NCI-H526 treated with DMSO at 0.1 percent for 48 hours (cell line): ENCODE data around the gene ZCCHC17.

Experiments
- DNase-seq: peaks from one replicate; lab custom pipeline; 2025; lab: John Stamatoyannopoulos, UW

The ZCCHC17 gene

DNA sequence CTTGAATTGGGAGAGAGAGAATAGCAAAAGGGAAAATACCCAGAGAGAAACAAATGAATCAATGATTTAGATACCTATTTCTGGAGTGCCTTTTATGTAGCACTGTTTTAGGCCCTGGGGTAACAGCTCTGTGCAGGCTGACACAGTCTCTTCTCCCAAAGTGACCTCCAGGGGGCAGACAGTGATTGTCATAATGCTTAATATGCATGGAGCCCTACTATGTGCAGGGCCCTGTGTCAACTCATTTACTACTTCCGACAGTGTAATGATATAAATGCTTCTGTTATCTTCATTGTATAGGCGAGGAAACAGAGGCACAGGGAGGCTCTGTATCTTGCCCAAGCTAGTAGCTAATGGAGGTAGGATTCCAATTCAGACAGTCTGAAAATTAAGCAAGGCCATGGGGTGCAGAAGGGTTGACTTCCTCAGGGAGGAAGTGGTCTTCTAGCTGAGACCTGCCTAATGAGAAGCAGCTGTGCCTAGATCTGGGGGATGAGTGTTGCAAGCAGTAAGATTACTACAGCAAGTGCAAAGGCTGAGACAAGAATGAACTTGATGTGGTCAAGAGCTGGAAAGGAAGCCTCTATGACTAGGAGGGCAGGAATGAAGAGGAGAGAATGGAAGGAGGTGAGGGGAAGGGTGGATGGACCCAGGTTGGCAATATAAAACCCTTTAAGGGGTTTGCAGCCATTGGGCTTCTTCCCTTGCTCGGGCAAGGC, 100.0 kb downstream of the ZCCHC17 start:
- no peak for DNase-seq

DNA sequence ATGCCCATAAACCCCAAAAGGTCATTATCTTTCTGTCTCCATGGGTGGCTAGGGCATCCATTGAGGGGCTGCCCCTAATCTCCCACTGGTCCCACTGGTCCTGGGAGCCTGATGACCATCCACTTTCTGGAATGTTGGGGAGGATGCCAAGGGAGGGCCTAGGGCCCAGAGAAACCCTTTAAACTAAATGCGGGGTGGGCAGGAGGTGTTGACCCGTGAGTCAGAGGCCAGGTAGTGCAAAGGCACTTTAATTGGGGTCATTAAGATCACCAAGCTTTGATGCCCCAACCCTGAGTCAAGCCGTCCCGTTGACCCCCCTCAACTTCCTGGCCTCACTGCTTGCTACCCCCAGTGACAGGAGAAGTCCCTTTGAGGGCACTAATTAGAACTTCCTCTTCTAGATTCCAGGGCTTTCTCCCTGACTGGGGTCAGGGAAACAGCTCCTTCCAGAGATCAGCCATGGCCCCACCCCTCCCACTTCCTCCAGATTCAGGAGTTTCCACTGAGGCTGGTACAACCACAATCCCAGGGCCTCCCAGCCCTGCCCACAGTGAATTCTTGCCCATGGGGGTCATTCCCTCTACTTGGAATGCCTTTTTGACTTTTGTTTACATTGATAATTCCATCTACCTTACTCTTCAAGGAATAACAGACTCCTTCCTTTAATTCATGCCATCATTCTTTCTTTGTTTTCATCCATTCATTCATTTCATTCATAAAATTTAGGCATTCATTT, 100.7 kb downstream of the ZCCHC17 start:
- no peak for DNase-seq

DNA sequence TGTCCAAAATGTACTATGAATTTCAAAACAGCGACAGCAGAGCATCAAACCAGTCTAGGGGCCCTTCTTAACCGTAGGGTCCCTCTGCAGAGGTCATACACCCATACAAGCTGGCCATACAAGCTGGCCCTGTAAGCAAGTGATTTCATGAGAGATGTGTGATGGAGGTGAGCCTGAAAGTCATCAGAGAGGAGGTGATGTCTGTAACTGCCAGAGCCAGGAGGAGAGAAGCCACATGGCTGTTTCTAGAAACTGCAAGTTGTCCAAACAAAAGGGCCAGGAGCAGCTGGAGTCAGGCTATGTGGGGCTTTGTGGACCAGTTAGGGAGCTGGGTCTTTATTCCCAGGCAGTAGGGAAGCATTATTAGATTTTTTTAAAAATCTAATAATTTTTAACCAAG, 101.4 kb downstream of the ZCCHC17 start:
- no peak for DNase-seq

DNA sequence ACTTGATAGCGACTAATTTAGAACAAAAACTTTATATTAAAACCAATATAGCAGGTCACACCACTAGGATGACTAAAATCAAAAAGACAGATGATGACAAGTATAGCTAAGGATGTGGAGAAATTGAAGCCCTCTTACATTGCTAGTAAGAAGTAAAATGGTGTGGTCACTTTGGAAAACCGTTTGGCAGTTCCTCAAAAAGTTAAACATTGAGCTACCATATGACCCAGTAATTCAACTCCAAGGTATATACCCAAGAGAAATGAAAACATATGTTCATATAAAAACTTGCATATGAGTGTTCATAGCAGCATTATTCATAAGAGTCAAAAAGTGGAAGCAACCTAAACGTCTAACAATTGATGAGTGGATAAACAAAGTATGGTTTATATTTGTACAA, 103.1 kb downstream of the ZCCHC17 start:
- no peak for DNase-seq

DNA sequence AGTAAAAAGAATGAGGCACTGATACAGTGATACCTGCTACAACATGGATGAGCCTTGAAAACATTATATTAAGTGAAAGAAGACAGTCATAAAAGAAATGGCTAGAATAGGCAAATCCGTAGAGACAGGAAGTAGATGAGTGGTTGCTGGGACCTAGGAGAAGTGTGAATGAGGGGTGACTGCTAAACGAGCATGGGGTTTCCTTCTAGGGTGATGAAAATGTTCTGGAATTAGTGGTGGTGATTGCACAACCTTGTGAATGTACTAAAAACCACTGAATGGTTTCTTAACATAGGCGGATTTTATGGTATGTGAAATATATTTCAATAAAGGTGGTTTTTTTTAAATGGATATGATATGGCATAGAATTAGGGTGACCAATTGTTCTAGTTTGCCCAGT, 103.6 kb downstream of the ZCCHC17 start:
- DNase-seq = no peak

DNA sequence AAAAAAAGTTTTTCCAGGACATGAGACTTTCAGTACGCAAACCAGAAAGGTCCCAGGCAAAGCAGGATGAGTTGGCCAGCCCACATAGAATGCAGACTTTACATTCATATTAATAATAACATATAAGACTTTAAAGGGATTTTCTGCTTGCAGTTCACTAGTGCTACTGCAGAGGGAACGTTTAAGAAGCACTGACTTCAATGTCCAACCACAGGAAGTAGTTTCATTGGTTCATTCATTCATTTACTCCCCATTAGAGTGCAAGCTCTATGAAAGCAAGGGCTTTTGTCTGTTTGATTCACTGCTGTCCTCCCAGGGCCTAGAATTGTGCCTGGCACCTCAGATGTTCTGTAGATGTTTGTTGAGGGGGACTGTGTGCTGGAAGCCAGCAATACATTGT, 104.4 kb downstream of the ZCCHC17 start:
- no peak for DNase-seq

DNA sequence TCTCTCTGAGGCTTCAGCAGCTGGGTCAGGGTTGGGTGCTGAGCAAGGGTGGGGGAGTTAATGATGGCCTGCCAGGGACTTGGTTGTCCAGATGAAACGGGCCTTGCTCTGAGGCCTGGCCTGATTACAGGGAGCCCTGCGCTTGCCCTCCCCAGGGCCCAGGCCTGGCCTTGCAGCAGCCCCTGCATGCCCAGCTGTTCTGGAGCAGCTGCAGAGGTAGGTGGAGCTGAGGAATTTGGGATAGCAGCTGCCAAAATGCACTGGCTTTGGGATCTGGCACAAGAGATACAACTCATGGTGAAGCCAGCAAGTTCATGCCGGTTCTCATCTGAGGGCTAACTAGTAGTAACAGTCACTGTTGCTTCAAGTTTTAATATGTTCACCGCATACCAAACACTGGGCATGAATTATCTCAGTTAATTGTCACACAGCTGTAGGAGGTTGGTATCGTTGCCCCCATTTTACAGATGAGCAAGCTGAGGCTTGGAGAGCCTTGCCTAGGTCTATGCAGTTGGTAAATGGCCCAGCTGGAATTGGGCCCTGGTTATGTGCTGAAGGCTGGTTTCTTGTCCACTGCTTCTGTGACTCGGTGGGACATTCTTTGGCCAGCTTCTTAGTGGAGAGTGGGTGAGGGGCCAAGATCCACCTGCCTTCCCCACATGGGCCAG, 108.9 kb downstream of the ZCCHC17 start:
- no peak for DNase-seq

DNA sequence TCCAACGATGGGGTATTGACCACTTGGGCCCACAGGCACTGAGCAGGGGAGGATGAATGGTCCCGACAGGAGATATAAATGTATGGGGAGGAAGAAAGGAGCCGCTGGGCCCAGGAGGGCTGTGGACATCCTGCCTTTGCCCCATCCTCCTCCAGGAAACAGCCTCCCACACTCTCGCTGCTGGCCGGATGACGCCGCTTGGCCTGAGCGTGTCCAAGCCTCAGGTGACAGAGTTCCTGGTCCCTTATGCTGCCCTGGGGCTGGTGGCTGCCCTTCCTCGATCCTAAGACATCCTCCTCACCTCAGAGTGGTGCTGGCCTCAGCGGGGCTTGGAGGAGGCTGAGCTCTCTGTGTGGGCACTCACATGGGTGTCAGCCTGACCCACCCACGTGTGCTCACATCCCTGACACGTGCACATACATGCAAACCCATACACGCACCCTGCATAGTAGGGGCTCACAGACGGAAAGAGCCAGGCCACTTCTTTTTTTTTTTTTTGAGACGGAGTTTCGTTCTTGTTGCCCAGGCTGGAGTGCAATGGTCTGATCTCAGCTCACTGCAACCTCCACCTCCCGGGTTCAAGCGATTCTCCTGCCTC, 110.3 kb downstream of the ZCCHC17 start:
- DNase-seq = no peak

DNA sequence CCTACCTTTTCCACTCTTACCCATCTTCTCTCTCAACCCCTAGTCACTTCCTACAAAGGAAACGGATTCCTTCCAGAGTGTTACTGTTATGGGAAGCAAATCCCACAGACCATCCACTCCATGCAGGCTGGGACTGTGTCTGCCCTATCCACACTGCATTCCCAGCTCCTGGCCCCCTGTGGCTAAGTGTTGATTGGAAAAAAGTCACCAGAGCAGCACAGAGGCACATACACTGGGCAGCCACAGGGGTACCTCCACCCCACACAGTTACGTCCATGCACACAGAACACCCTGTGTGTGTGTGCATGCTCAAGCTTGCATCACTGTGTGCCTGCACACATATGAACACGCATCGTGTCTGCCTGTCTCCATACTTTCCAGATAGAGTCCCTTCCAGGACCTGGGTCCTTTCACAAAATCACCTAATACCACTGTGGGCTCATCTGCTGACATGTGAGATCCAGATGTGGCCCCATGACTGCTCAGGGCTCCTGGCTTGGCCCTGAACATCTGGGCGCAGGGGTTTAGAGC, 112.0 kb downstream of the ZCCHC17 start:
- no peak for DNase-seq

DNA sequence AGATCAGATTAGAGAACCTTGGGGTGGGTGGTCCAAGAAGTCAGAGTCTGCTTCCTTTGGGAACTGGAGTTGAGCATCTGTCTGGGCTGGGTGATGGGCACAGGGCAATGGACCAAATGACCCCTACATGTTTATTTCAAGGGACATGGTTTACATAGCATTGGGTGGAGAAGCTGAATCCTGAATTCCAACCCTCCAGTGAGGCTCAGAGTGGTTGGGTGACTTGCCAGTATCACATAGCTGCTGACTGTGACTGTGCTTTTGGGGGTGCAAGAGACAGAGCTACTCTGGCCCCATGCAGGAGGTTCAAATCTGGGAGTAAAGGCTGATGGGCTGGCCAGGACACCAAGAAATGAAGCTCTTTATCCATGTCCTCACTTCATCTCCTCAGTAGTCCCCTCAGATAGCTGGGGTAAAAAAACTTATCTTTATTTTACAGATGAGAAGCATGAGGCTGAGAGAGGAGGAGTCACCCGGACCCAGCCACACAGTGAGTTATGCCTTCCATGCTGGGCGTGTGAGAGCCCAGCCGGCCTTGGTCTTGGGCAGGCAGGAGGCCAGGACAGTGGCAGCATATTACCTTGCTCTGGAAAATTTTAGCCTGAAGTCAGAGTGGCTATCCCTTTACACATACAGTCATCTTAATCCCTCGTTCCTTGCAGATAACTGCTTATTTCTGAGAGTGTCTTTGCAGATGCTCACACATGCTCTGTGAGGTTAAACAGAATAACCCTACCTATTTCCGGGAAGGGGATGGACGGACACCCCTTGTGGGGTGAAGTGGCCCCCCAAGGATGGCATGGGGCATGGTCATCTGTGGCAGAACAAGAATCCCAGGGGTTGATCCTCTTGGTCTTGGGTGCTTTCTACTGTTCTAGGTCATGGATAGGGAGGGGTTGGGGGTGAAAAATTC, 113.4 kb downstream of the ZCCHC17 start:
- no peak for DNase-seq

DNA sequence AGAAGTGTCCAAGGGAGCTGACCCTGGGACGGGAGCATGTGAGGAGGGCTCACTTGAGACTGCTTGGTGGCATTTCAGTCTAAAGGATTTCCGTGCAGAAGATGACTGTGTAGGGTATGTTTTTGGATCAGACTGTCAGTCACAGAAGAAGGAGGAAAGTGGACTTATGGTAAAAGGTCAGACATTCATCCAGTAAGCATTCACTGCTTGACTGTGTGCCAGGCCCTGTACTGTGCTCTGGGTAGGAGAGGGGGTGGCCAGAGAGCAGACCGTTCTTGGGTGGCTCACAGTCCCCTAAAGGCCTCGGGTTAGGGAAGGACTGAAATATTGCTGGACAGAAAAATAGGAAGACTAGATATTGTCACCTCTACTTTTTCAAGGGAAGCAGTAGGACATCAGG, 114.0 kb downstream of the ZCCHC17 start:
- no peak for DNase-seq

DNA sequence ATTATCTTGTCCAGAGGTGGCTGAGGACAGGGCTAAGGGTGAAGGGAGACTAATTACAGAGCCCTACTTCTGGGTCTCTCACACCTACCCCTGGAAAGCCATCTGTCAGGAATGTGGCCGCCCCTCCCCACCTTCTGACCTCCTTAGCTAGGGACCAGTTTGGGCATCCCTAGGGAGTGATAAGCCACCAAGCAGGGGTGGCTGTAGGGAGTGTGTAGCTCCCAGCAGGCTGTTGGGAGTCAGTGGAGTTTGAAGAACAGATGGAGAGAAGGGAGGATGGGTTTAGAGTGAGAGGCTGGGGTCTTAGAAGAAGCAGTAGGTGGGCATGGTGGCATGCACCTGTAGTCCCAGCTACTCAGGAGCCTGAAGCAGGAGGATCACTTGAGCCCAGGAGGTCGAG, 115.4 kb downstream of the ZCCHC17 start:
- DNase-seq = no peak

DNA sequence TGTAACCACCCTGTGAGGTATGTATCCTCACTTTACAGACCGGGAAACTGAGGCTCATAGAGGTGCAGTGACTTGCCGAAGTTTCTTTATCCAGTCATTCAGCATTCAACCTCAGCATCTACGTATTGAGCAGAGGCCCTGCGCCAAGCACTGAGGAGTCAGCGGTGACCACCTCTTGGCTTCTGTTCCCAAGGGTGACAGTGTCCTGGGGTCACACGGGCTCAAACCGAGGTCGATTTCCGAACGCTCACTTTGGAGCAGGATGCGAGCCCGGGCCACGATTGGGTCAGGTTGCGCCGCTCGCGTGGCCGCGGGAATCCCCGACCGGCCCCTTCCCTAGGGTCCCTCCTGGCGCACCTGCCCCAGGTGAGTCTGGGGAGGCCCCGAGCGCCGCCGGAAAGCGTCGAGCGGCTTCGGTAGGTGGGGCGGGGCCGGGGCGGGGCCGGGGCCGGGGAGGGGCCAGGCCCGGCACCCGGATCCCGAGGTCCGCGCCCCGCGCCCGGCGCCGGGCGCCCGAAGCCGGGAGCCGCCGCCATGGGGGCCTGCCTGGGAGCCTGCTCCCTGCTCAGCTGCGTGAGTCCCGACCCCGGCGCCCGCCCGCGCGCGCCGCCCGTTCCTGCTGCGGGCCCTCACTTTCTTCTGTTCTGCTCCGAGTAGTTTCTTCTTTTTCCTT, 116.0 kb downstream of the ZCCHC17 start, which contains the start of gene SERINC2:
TSS of gene SERINC2 (plus strand) at position 482 of the 673 bp plus-strand sequence. CDS start at position 535, 53 bp downstream.
- no peak for DNase-seq

DNA sequence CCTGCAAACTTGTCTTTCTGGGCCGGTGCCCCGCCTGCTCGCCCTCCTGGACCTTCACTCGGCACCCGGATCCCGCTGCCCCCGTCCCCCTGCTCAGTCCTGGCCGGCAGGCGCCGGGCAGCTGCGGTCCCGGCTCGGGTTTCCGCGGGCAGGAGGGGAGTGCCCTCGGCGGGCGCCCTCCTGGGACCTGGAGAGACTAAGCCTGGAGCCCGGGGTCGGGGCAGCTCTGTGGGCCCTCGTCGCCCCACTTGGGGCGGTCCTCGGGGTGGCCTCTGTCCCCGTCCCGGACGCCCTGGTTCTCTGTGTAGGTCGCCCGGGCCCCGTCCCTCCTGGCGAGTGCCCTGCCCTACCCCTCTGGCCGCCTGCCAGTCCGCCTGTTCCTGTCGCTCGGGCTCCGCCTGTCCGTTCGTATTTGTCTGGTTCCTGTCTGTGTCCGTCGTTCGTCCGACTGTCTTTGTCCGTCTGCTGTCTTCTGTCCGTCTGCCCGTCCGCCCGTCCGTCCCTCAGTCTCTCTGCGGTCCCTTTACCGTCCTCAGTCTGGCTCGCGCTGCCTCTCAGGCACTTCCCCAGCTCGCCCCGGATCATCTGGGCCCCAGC, 116.7 kb downstream of the ZCCHC17 start:
- DNase-seq = peak; percentile 21
